Stimulated activated CD4-positive, alpha-beta T cell treated with anti-CD3 and anti-CD28 coated beads, Interleukin-1b, Interleukin-23, amount 100 ng/mL, for 4 hours (primary cell): Measurements from ENCODE around the gene ZNF488.

Source experiments
- DNase-seq, 2 donors: peaks; one replicate each; pipeline ENCODE4 v3.0.0-alpha.2; 2020; ENCODE audit warnings: low read depth in 2 of 2

ZNF488 gene

GRCh38 chr10:47349941-47350371 lies 34.1 kb downstream of the ZNF488 start:
- DNase-seq, result no peak

- no peak for DNase-seq
These were observed 34.6 kb downstream of the ZNF488 start for GRCh38 chr10:47349516-47349915.

DNA sequence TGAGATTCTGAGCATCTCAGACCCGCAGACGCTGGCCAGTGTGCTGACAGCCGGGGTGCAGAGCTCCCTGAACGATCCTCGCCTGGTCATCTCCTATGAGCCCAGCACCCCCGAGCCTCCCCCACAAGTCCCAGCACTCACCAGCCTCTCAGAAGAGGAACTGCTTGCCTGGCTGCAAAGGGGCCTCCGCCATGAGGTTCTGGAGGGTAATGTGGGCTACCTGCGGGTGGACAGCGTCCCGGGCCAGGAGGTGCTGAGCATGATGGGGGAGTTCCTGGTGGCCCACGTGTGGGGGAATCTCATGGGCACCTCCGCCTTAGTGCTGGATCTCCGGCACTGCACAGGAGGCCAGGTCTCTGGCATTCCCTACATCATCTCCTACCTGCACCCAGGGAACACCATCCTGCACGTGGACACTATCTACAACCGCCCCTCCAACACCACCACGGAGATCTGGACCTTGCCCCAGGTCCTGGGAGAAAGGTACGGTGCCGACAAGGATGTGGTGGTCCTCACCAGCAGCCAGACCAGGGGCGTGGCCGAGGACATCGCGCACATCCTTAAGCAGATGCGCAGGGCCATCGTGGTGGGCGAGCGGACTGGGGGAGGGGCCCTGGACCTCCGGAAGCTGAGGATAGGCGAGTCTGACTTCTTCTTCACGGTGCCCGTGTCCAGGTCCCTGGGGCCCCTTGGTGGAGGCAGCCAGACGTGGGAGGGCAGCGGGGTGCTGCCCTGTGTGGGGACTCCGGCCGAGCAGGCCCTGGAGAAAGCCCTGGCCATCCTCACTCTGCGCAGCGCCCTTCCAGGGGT lies 35.2 kb downstream of the ZNF488 start:
- DNase-seq, result no peak

DNA sequence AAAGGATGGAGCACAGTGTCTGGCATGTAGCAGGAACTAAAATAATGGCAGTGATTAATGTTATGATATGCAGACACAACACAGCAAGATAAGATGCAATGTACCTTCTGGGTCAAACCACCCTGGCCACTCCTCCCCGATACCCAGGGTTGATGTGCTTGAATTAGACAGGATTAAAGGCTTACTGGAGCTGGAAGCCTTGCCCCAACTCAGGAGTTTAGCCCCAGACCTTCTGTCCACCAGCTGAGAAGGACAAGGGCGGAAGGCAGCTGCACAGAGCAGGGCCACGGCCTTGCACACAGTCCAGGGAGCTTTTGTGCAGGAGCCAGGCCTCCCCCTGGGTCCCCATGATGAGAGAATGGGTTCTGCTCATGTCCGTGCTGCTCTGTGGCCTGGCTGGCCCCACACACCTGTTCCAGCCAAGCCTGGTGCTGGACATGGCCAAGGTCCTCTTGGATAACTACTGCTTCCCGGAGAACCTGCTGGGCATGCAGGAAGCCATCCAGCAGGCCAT lies 35.9 kb downstream of the ZNF488 start, which contains the start of gene RBP3:
Gene RBP3, plus strand, starts transcription at position 226 of the 514 bp plus-strand sequence. Its CDS starts 122 bp downstream, at position 348.
- DNase-seq, result no peak

DNA sequence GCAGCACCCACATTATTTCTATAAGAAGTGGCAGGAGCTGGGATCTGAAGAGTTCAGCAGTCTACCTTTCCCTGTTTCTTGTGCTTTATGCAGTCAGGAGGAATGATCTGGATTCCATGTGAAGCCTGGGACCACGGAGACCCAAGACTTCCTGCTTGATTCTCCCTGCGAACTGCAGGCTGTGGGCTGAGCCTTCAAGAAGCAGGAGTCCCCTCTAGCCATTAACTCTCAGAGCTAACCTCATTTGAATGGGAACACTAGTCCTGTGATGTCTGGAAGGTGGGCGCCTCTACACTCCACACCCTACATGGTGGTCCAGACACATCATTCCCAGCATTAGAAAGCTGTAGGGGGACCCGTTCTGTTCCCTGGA lies 36.8 kb downstream of the ZNF488 start:
- DNase-seq, result no peak

DNA sequence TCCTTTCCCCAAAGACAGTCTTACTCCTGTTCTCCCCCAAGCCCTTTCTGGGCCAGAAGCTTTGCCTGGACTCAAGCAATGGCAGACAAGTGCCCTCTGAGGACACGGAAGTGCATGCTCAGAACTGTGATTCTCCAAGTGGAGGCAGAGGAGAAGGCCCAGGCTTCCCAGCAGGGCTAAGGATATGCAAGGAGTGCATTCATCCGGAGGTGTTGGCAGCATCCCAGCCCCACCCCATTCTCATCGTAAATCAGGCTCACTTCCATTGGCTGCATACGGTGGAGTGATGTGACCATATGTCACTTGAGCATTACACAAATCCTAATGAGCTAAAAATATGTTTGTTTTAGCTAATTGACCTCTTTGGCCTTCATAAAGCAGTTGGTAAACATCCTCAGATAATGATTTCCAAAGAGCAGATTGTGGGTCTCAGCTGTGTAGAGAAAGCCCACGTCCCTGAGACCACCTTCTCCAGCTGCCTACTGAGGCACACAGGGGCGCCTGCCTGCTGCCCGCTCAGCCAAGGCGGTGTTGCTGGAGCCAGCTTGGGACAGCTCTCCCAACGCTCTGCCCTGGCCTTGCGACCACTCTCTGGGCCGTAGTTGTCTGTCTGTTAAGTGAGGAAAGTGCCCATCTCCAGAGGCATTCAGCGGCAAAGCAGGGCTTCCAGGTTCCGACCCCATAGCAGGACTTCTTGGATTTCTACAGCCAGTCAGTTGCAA lies 37.4 kb downstream of the ZNF488 start:
- DNase-seq, result no peak

DNA sequence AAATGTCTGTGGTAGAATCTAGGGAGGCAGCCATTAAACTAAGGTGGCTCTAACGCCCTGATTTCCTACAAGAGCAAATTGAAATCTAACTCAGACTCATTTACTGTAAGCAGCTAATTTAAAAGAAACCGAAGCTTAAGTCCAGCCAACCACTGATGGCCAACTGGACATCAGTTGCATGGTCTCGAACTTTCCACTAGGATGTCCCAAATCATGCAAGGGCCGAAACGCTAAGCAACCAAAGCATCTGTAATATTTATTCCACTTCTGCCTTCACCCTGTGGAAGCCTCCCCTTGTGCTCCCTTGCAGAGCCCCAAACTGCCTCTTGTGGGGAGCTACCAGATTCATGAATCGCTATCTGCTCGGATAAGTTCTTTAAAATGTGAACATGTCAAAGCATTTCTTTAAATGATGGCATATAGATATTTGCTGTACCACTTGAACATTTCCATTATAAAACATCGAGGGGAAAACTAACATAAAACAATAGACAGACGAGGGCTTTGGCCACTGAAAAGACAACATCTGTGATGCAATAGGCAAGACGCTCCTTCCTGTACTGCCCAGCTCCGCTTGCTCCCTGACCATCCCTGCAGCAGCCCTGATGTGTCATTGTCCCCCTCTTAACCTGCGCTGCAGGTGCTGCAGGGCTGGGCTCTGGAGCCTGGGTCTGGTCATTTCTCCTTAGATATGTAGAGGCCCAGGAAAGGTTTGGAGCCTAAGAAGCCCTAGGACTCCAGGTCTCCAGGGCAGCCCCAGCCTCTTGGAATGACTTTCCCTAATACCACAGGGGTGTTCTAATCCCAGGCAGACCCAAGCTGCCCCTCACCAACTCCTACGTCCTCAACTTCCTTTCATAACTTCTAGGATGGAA lies 38.9 kb downstream of the ZNF488 start:
- no peak for DNase-seq

DNA sequence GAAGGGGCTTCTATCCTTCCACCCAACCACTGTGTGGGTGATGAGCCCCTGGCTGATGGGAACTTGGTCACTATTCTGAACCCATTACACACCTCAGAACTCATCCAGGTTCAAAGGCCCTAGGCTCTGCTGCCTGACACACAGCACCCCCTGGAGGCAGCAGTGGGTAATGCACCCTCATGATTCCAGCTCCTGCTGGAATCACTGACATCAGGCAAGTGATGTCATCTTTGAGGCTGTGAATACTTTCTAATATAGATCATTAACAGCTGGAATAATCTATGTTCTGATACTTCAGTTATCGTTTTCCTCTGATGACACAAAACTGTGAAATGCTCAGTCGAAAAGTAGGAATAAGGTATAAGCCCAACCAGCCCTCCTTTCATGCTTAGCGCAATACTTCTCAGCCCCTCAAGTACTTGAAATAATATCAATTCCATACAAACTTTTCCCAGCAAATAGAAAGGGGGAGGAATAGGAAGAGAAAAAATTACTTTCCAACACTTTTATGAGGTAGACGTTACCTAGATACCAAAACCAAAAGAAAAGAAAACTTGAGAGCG lies 43.4 kb downstream of the ZNF488 start:
- peak; percentile 68 for DNase-seq

DNA sequence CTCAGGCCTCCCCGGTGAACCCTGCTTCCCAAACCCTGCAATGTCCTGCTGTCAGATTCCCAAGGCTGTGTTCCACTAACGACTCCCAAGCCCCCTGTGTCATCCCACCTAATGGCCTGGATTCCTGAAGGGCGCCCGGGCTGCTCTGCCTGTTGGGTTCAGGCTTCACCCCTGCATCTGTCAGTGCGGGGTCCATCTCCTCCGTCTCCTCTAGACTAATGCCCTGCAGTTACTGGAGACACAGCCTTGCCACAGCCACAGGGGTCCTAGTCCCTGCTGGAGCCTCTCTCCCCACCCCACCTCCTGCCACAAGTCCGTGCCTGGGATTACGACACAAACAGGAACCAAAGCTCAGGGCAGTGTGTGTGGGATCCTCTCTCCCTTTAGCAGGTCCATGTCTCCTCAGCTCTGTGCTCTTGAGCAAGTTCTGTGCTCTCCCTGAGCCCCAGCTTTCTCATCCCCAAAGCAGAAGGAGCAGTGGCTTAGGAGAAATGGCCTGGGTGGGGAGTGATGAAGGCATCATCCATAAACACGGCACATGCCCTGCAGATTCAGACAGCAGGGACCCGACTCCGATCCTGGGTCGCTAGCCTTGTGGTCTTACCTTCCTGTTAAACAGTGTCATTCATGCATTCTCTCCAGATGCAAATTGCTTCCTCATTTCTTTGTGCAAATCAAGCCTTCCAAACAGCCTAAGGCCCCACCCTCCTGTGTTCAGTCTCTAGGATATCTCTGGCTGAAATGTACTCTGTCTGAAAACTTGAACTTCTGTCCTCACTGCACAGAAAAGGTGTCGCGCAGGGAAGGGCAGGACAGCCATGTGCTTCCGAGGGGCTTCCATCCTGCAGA lies 44.1 kb downstream of the ZNF488 start:
- no peak for DNase-seq

DNA sequence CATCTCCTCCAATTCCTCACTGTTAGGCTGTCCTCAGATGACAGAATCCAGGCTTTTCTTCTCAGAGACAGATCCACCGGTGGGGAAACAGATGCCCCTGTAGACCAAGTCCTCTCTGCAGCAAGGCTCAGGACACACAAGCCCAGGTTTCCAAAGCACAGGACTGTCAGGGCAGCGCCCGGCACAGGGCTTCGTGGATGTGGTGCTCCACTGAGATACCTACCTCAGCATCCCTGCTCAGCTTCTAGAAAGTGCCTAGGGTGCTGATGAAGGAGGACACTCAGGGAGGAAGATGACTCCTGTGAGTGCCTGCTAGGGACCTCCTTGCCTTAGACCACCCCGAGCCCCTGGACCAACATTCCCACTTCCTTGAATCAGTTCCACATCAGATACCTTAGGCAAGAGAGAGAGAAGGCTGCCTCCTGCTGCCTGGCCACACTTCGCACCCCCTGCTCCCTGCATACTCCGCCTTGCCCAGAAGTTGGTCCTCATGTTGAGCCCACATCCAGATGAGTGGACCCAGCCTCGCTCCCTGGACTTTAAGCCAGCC lies 44.8 kb downstream of the ZNF488 start:
- DNase-seq, result no peak

DNA sequence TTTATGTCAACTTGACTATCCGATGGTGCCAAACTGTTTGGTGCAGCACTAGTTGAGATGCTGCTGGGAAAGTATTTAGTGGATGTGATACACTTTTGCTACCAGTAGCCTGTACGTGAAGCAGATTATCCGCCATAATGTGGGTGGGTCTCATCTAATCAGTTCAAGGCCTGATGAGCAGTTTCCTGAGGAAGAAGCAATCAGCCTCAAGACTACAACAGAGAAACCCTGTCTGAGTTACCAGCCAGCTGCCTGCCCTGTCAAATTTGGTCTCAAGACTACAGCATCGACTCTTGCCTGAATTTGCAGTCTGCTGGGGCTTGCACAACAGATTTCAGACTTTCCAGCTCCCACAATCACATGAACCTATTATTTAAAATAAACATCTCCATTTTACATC lies 46.8 kb downstream of the ZNF488 start:
- no peak for DNase-seq

DNA sequence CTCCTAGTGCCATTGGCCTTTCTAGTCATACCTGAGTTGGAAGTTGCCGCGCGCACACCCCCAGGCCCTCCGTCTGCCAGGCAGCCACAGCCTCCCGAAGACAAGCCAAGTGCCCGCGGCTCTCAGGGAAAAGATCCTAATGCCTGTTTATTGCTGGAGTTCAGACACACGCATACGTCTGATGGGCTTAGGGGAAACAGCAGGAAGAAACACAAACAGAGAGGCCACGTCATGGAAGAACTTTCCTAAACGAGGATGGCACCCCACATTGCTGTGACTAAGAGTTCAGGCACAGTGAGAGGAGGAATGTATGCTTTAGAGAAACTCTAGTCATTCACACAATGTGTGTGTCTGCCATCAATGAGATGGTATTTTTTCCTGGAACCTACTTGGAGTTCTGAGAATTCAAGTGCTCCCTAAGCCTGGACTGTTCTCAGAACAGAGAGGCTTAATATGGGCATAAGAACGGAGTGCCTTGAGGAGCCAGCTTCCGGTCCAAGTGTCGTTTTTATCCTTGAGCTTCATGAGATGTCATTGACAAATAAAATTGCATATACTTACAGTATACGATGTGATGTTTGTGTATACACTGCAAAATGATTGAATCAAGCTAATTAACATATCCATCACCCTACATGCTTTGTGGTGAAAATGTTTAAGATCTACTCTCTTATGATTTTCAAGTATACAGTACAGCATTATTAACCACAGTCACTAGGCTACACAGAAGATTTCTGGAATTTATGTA lies 47.5 kb downstream of the ZNF488 start:
- DNase-seq, result no peak

DNA sequence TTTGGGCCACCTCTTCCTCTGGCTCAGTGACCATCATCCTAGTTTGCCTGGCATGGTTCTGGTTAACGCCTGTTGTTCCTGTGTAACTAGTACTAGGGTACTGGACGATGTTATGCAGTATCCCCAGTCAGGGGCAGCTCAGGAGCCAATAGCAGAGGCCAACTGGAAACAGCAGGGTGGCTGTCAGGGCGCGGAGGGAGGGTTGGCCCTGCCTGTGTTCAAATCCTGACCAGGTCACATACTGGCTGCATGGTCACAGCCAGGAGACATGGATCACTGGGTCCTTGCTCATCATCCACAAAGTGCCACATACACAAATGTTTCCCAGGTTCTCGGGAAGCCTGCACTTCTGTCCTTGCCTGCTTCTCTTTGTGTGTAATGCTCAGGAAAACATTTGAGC lies 48.2 kb downstream of the ZNF488 start:
- DNase-seq, result no peak

GRCh38 chr10:47334466-47335295 lies 49.4 kb downstream of the ZNF488 start:
- no peak for DNase-seq

- DNase-seq, result no peak
These were observed 50.6 kb downstream of the ZNF488 start for GRCh38 chr10:47333532-47333931.

DNA sequence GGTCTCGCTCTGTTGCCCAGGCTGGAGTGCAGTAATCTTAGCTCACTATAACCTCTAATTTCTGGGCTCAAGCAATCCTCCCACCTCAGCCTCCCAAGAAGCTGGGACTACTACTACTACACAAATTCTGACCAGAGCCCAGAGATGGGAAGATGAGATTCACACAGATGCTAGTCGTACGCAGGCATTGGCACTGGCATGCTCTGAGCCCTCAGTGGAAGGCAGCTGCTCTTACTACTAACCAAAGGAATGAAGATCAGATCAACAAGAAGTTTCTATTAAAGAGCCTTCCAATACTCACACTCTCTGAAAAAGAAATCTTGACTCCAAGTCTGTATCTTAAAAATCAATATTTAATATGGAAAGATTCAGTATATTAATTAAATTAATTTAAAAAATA lies 51.1 kb downstream of the ZNF488 start:
- no peak for DNase-seq

DNA sequence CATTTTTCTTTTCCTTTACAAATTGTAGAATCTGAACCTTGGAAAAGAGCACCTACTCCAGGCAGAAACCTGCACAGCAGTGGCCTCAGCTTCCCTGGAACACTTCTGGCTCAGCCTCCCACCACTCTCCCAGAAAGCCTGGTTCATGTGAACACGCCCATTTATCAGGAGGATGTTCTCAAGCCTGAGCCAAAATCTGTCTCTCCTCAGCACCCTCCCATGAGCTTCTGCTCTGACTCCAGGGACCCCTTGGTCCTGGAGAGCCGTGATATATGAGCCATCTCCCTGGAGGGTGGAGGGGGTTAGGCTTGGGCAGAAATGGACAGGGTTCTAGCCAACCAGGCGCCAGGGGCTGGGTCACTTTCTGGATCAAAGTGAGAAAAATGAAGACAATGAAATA lies 51.7 kb downstream of the ZNF488 start:
- DNase-seq, result no peak

- no peak for DNase-seq
These were observed 52.1 kb downstream of the ZNF488 start for GRCh38 chr10:47331954-47332353.

GRCh38 chr10:47331491-47331890 lies 52.6 kb downstream of the ZNF488 start:
- DNase-seq, result no peak
